Stimulated activated CD4-positive, alpha-beta T cell treated with anti-CD3 and anti-CD28 coated beads, Interleukin-4, amount 100 ng/mL, for 1 hour (primary cell): Measurements from ENCODE around the gene MEF2A.
A peak's percentile ranks its signal among the peaks of the same experiment; 100 is the strongest.

Experiments used
- DNase-seq: peaks from one replicate; pipeline ENCODE4 v3.0.0-alpha.2; 2020

The MEF2A gene

DNA sequence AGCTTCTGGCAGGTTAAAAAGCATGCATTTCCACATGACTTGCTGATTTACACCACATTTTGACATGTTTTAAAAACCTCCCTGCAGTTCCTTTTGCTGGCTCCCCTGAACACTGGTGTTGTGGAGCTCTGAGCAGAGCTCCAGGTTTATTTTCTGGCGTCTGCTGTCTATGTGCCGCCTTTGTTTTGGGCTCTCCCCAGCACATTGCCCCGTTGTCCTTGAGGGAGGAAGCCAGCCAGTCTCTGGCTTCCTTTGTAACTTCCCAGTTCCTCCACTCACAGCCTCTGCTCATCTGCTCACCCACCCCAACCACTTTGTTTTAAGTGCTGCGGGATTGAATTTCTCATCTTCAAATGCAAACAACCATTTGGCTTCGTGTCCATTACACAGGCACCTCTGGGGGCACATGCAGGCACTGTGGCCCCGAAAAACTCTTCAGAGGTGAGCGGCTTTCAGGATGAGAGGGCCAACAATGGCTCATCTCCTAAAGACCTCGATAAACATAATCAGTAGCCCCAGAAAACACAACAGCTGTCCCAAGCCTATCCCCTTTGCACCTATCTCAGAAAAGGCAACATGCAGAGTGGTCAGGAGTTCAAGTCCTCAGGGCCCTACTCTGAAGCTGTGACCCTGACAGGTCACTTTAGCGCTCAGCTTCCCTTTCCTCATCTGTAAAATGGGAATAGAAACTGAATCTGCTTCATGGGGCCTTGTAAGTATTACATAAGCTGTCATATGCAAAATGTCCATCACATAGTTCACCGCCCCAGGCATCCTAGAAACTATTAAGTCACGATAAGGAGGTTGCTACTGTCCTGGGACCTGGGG is 1.3 kb upstream of the MEF2A start:
- no peak for DNase-seq

DNA sequence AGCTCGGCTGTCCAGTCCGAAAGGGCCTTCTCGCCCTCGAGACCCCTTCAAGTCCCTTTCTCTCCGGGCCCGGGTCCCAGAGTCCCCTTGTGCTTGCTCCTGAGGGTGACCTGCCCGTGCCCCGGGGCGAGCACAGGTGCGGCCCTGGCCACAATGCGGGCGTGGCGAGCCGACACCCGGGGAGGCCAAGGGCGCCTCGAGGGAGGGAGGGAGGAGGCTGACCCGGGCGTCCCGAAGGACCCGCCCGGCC is 810 bp upstream of the MEF2A start:
- no peak for DNase-seq

DNA sequence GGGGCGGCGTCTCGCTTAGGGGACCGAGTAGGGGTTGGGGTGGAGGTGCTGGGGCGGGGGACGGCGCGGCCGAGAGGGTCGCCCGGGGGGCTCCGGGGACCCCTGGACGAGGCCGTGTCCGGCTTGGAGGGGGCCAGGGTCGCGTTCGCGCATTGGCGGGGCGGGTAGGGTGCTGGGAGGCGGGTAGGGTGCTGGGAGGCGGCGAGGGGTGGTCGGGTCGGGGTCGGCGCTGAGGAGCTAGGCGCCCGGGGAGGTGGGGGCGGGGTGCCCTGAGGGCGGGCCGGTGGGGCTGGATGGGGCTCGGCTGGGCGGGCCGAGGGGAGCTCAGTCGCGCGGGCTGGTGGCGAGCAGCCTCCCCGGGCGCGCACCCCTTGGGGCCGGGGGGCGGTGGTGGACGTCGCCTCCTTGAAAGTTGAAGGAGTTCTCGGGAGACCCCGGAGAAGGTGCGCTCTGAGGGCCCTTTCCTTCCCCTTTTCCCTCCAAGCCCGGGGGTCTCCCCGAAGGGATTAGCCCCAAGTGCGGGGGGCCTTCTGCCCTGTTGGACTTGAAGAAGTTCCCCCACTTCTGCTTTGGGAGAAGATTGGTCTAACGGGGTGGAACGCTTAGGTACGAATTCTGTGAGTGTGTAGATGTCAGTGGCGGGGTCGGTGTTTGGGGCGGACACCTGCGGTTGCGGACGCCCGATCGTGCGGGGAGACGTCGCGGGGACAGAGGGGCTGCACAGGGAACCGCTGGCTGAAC is 543 bp downstream of the MEF2A start:
- peak; percentile 30 for DNase-seq

DNA sequence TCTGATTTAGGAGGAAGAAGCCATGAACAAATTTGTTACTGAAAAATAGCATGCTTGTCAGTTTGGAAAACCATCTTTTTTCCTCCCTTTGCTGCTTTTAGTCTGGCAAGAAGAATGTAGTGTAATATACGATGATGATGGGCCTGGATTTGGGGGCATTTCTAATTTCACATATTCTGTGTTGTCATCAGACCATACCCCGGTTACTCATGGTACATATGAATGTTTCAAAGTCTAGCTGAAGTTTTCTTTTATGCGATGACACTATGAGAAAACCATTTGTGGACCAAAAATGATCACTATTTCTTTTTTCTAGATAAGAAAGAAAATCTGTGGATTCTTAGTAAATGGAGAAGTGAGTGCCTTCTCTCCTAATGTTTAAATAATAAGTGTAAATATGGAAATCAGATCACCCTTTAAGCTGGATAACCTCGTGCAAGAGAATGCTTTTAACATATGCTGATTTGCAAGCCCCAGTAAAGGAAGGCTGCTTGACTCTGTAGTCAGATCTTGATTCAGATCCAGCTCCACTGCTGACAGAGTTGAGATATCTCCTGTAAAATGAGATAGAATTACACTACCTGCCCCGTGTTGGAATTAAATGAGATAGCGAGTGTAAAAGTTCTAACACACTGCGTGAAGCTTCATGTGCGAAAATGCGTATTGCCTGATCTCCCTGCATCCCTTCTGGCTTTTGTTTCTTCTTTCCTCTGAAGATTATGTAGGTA is 3.0 kb downstream of the MEF2A start:
- DNase-seq = no peak

DNA sequence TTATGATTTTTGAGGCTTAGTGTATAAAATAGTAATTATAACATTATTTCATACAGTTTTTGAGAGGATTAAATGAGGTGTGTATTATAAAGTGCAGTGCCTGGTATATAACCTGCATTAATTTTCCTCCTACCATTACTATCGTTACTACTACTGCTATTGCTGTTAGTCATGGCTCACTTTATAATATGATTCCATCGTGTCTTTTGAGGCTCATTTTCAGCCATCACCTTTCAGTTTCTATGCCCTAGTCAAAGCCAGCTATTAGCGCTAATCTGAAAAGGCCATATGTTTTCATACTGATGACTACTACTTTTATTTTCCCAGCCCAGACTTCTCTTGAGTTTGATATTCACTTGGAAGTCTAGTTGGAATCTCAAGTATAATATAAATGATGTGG is 5.5 kb downstream of the MEF2A start:
- DNase-seq = no peak

DNA sequence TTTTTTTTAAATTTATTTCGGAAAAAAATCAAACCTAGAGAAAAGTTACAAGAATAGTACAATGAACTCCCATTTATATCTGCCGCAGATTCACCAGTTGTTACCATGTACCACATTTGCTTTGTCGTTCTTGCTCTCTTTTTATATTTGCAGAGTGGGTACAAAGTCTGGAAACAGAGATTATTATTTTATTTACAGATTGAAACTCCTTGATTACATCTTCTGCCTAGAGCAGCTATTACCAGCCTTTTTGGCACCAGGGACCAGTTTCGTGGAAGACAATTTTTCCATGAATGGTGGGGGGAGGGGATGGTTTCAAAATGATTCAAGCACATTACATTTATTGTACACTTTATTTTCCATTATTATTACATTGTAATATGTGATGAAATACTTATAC is 8.3 kb downstream of the MEF2A start:
- no peak for DNase-seq

DNA sequence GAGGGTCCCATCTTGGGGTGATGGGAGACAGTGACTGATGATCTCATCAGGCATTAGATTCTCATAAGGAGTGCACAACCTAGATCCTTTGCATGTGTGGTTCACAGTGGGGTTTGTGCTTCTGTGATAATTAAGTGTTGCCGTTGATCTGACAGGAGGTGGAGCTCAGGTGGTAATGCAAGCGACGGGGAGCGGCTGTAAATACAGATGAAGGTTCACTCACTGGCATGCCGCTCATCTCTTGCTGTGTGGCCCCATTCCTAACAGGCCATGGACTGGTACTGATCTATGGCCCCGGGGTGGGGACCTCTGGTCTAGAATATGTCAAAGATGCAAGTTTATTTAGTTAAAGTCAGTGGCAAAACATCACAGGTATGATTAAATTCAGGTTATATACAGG is 8.7 kb downstream of the MEF2A start:
- DNase-seq = no peak

DNA sequence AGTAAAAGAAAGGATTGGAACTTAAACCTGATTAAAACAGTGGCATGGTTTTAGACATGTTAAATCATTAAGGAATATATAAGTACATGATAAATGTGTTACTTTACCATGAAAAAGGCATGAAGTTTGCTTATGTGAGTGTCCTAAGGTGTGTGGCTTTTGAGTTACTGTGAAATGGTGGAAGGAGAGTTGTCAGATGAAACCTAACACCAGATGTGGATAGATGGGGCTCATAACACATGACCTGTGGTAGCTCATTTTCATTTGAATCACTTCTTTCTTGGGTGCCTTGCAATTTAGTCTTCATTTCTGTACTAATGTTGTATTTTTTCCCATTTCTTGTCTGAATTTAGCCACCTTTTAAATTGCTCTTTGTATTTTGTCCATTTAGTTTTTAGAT is 13.0 kb downstream of the MEF2A start:
- no peak for DNase-seq

DNA sequence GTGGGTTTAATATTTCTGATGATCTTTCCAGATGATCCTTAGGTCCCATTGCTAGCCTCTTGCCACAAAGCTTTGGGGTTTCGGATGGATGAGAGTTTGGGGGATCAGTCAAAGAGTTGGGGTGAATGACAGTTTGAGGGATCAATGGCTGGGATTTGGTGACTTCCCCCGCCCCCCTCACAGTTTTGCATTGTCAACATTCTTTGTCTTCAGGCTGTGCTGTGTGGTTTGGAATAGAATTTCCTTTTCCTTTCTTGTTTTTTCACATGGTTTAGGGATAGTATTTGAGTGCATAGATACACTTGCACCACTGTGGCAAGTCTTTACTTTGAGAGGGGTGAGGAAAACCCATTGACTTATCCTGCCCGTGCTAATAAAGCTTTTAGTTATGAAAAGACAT is 14.3 kb downstream of the MEF2A start:
- DNase-seq = no peak

DNA sequence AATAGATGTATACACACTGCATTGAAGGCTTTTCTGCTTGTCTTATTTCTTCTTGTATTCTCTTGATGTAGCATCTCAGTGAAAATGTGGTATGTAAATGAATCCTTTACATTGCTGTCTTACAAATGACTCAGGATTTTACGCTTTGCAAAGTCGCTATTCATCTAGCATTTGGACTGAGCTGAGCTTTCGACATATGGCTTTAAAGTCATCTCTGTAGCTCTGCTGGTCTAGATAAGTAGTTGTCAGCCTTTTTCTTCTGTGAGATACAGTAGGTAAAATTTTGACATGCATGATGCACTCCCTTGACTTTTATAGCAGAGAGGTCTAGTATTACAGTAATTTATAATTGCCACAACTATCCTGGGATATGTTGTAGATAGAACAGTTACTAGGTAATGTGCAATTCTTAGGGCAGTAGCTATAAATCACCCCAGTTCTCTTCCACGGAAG is 16.8 kb downstream of the MEF2A start:
- no peak for DNase-seq

DNA sequence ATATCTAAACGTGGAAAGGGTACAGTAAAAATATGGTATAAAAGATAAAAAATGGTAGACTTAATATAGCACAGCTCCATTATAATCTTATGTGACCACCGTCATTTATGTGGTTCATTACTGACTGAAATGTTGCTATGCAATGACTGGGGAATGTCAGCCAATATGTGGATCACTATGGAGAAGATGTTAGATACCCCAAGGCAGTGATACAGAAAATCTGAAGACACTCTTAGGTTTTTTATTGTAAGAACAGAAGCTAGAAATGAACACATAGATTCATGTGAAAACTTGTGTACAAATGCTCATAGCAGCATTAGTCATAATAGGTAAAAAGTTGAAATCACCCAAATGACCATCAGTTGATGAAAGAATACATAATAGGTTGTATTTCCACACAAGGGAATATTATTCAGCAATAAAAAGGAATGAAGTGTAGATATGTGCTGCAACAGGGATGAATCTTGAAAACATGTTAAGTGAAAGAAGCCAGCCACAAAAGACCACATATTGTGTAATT is 18.4 kb downstream of the MEF2A start:
- no peak for DNase-seq

DNA sequence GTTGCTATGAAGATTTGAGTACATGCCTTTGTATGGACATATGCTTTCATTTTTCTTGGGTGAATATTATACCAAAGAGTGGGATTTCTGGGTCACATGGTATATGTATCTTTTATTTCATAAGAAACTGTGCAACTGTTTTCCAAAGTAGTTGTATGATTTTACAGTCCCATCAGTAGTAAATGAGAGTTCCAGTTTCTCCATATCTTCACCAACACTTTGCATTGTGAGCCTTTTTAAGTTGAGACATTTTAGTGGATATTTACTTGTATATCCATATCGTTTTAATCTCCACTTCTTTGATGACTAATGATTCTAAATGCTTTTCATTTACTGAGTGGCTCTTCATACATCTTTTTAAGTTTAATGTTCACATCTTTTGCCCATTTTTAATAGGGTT is 20.3 kb downstream of the MEF2A start:
- DNase-seq = no peak

DNA sequence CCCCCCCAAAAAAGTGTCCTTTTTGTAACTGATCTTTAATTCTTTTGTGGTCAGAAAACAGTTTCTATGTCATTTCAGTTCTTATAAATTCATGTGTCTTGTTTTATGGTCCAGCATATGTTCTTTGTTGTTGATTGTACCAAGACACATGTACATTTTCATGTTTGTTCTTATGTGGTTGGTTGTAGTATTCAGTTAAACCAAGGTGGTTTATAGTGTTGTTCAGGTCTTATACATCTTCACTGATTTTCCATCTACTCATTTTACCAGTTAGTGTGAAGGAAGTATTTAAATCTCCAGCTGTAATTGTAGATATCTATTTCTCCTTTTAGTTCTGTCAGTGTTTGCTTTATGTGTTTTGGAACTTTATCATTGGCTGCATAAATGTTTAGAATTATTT is 24.0 kb downstream of the MEF2A start:
- DNase-seq = no peak

DNA sequence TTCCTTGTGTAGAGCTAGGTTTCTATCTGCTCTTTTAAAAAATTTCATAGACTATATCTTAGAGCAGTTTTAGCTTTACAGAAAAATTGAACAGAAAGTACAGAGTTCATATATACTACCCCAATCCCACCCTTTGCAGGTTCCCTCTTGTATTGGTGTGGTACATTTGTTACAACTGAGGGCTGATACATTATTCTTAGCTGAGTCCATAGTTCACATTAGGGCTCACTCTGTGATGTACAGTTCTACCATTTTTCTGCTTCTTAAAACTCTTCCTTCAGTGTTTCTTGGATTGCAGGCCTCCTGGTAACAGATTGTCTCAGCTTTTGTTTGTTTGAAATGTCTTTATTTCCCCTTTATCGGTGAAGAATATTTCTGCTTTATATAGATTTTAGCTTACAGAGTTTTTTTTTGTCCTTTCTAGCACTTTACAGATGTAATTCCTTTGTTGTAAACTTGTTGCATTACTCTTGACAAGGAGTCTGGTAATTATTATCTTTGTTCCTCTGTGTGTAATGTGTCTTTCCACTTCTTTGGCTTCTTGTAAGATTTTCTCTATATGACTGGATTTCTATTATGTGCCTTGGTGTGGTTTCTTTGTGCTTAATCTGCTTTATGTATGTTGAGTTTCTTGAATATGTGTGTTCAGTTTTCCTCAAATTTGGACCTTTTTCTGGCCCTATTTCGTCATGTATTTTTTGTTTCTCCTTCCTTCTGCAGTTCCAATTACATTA is 25.3 kb downstream of the MEF2A start:
- DNase-seq = no peak

DNA sequence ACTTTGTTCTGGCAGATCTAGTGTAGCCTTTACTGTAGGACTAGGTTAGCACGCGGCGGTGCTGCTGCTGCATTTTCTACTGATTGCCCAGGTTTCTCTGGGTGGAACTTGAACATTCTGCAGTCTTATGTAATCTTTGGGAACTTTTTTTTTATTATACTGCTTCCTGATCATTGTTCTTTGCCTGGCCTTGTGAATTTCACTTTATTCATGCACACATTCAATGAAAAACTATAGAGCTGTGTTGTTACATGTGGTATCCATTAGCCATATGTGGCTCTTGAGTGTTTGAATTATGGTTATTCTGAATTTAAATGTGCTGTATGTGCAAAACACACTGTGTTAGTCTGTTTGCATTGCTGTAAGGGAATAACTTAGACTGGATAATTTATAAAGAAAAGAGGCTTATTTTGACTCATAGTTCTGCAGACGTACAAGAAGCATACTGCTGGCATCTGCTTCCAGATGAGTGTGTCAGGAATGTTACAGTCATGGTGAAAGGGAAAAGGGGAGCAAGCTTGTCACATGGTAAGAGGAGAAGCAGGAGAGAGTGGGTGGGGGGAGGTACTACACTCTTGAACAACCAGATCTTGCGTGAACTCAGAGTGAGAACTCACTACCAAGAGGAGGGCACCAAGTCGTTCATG is 26.5 kb downstream of the MEF2A start:
- no peak for DNase-seq

DNA sequence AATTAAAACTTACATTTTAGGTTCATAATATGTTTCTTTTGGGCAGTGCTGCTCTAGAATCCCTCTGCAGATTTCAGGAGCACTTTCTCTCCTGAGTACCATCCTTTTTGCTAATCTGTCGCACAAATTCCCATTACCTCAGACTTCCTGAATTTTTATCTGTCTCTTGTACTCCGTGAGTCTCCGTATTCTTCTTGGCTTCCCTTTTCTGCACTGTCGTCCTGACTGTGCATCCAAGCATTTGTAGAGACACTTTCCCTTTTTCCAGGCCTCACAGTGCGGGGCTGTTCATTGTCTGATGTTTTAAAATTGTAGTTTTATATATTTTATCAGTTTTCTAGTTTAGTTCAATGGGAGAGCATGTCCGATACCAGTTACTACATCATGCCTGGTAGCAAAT is 27.3 kb downstream of the MEF2A start:
- no peak for DNase-seq

DNA sequence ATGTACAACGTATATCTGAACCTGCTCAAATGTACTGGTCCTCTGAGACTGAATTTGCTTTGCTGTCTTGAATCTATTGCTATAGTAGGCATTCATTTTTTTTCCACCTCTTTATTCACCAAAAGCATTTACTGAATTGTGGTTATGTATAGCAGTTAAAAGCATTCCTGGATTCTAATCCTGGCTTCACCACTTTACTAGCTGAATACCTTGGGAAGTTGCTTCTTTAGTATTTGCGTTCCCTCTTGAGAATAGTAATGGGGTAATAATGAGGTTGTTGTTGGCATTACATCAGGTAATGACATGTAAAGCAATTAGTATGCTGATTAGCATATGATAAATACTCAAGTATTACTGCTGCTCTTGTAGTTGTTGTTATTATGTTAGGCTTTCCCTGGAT is 29.1 kb downstream of the MEF2A start:
- no peak for DNase-seq

DNA sequence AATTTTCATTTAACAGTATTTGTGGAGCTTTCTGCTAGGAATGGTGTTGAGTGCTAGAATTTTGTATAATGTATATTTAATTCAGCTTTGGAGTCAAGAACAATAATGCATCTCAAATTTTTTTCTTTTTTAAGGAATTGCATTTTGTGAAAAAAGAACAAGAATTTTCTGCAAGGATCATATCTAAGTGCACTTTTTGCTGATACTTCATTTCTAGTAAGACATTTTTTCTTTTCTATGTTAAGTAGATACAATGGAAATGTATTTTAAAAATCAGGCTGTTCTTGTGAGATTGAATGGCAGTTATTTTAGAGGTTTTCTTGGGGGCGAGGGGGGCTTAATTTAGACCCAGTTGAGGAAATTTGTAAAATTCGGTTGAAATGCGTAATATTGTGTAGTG is 32.5 kb downstream of the MEF2A start:
- DNase-seq = no peak

DNA sequence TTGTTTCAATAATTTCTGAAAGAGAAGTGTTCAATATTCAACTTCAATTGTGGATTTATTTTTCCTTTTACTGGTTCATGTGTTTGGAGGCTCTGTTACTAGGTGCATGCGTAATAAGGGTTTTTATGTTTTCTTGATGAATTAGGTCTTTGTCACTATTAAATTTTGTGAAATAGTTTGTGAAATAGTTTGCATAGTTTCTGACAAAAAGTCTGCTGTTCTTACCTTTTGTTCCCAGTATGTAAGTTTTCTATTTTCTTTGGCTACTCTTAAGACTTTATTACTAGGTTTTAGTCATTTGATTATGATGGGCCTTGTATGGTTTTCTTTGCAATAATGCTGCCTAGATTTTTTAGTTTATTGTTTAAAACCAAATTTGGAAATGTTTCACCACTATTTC is 38.0 kb downstream of the MEF2A start:
- no peak for DNase-seq

DNA sequence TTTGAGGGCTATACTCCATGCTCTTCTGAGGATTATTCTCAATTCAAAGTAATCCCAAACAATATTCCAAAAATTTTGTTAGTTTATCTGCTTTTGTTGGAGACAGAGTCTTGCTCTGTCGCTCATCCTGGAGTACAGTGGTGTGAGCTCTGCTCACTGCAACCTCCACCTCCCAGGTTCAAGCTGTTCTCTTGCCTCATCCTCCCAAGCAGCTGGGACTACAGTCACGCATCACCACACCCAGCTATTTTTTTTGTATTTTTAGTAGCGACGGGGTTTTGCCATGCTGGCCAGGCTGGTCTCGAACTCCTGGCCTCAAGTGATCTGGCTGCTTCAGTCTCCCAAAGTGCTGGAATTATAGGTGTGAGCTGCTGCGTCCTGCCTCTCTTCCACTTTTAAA is 39.1 kb downstream of the MEF2A start:
- DNase-seq = no peak

DNA sequence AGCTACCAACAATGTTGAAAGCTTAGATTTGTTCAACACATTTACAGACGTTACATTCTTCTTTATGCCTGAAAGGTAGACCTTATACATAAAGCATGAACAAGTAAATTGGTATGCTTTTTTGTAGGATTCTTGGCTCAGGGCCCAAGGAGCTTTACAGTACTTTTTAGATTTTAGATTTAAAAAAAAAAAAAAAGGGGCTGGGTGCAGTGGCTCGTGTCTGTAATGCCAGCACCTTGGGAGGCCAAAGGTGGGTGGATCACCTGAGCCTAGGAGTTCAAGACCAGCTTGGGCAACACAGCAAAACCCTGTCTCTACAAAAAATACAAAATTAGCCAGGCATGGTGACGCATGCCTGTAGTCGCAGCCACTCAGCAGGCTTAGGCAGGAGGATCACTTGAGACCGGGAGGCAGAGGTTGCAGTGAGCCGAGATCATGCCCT is 39.7 kb downstream of the MEF2A start:
- DNase-seq = no peak

DNA sequence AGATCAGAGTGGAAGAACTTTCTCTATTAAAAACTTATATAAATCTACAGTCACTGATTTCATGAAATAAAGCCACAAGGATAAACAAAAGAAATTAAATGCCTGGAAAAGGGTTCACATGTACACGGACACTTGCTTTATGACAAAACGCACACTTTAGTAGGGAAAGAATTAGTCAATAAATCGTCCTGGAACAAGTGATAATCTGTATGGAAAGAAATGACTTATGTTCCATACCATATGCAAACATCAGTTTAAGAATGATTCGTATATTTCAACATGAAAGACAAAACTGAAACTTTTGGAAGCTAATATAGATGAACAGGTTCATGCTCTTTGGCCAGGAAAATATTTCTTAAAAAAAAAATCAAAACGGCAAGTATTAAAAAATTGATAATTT is 40.2 kb downstream of the MEF2A start:
- no peak for DNase-seq

DNA sequence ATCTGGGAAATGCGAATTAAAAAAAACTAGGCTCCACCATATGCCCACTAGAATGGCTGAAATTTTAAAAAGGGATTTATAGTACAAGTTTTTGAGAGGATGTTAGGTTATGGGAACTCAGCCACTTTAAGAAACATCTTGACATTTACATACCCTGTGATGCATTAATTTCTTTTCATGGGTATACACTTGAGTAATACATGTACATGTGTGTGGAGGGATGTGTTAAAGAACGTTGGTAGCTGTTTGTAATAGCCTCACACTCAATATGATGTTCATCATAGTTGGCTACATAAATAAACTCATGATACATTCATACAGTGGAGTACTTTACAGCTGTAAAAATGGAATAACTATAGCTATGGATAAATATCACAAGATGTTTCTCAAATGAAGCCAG is 40.9 kb downstream of the MEF2A start:
- DNase-seq = no peak
